Kidney epithelial cell (primary cell): ENCODE data around the gene RIMBP2. TPM values are rescaled to one million over a fixed set of nuclear protein-coding genes. Genes with fewer than 3 reads are reported as not detected.

ENCODE experiments used
- DNase-seq: peaks from one replicate; pipeline ENCODE4 v3.0.0-alpha.2; 2010; ENCODE audit warnings: low read depth
- H3K27me3 ChIP-seq: 2 replicates; pipeline ENCODE4 v1.6.0; 2011; ENCODE audit warnings: low read length; ENCODE audit not compliant: control insufficient read depth, insufficient read depth
- H3K36me3 ChIP-seq: 2 replicates; pipeline ENCODE4 v1.5.1; 2011; ENCODE audit warnings: low read length; ENCODE audit not compliant: control insufficient read depth, insufficient read depth
- H3K4me3 ChIP-seq: 2 replicates; pipeline ENCODE4 v1.5.1; 2011; ENCODE audit warnings: low read depth, mild to moderate bottlenecking, control low read depth, low read length
- total RNA-seq: library from RNA; depleted of rRNA; stranded (reverse); fragments of >200 nt; gene quantifications from 2 replicates; pipeline ENCODE4 v1.2.3, GENCODE V29; 2015
- TF ChIP-seq, protein P1 (sequence below): IDR thresholded peaks from 2 replicates; pipeline ENCODE4 v1.5.1; 2011; ENCODE audit warnings: mild to moderate bottlenecking, moderate library complexity, low read length, control low read depth, inconsistent platforms; ENCODE audit not compliant: insufficient read depth, poor library complexity, severe bottlenecking

RIMBP2 gene
- total RNA-seq, 1 donor from 2014 or later, result 0.50 TPM

DNA sequence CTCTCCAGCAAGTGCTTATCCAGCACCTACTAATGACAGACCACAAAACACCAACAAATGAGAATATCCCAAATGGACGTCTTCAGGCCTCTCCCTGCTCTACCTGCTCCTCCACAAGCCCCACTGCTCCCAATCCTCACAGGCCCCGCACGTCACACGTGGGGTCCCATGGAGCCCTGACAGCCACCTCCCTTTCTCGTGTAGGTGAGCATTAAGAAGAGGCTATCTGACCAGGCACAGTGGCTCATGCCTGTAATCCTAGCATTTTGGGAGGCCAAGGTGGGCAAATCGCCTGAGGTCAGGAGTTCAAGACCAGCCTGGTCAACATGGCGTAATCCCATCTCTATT is 5.4 kb downstream of the RIMBP2 start:
- TF ChIP-seq, protein P1, sequence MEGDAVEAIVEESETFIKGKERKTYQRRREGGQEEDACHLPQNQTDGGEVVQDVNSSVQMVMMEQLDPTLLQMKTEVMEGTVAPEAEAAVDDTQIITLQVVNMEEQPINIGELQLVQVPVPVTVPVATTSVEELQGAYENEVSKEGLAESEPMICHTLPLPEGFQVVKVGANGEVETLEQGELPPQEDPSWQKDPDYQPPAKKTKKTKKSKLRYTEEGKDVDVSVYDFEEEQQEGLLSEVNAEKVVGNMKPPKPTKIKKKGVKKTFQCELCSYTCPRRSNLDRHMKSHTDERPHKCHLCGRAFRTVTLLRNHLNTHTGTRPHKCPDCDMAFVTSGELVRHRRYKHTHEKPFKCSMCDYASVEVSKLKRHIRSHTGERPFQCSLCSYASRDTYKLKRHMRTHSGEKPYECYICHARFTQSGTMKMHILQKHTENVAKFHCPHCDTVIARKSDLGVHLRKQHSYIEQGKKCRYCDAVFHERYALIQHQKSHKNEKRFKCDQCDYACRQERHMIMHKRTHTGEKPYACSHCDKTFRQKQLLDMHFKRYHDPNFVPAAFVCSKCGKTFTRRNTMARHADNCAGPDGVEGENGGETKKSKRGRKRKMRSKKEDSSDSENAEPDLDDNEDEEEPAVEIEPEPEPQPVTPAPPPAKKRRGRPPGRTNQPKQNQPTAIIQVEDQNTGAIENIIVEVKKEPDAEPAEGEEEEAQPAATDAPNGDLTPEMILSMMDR, result no peak
- no peaks in the 10 kb centered on the region for H3K36me3 ChIP-seq
- no peak for DNase-seq
- no peak overlapping the region for H3K4me3 ChIP-seq
- peaks cover 29% of the 10 kb centered on the region for H3K27me3 ChIP-seq

DNA sequence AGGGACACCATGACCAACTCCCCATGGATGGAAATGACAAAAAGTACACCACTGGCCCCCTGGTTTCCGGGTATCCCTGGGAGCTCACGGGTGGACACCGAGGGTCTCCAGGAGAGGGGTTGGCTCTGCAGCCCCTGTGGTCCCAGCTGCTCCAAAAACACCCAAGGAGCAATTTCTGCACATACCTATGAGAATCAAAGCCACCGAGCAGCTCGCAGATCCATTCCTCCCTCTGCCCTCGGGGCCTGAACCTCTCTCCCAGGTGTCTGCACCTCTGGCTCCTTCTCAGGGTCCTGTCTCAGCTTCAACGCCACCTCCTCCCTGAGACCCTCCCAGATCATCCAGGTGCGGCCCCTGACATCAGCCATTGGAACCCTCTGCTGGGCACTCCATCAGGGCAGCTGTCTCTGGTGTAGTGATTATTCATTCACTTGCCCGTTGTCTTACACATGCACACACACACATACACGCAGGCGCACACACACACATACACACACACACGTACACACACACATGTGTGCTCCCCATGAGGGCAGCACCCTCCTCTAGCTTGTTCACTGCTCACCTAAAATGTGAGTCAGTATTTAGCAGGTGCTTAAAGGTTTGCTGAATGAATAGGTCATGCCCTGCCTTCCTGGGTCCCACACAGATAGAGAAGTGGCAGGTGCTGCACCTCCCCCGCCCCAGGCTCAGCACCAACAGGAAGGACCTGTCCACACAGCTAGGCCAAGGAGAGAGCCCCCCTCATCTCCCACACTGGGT is 5.9 kb downstream of the RIMBP2 start:
- TF ChIP-seq, protein P1, result no peak
- no peak overlapping the region for H3K4me3 ChIP-seq
- no peak for DNase-seq
- H3K36me3 ChIP-seq, result no peaks in the 10 kb centered on the region
- peaks cover 24% of the 10 kb centered on the region for H3K27me3 ChIP-seq

DNA sequence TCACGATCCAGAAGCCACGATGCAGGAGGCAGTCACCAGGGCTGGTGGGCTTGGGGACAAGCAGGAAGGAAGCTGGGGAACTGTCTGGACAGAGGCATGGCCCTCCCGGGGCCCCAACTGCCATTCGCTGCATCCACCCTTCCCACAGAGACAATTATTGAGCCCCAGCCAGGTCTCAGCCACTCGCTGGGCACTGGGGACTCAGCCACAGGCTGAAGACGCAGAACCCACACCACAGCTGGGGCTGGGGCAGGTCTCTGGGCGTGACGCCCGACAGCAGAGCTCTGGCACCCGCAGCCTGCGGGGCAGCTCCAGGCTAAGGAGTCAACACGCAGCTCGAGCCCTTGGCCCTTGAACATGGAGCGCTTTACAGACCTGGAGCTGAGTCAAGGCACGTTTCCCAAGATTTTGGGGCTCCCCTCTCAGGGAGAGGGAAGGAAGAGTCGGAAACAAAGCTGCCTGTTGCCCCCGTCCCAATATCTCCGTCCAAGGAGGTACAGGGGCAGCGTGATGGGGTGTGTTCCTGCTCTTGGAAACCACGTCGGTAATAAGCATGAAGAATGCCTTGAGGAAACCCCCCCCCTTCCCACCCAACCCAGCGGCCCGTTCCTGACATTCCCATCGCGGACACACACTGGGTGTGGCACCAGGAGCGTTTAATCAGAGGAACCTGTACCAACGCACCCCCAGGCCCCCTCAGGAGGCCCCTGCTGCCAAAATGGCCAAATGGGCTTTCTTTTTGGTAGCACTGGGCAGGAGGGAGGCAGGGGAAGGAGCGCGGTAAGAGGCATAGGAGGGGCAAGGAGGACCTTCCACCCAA is 6.7 kb downstream of the RIMBP2 start:
- no peak for DNase-seq
- TF ChIP-seq, protein P1, result no peak
- Histone ChIP-seq H3K4me3 (no peak overlapping the region), H3K36me3 (no peaks in the 10 kb centered on the region), H3K27me3 (peaks cover 16% of the 10 kb centered on the region)

DNA sequence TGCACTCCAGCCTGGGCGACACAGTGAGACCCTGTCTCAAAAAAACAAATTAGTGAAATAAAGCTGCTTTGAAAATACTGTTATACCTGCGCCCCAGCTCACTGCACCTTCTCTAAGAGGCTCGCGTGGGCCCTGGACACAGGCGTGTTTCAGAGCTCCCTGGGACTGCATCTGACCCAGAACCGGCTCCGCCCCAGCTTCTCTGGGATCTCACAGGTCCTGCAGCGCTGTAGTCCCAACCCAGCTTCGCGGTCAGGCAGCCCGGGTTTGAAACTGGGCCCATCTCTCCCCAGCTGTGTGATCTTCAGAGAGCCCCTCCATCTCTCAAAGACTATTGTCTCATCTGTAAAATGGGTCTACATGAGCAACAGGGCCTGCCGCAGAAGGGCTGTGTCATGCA is 7.5 kb downstream of the RIMBP2 start:
- H3K27me3 ChIP-seq, result peaks cover 12% of the 10 kb centered on the region
- H3K4me3 ChIP-seq, result no peak overlapping the region
- H3K36me3 ChIP-seq, result no peaks in the 10 kb centered on the region
- DNase-seq, result no peak
- TF ChIP-seq, protein P1, result no peak

DNA sequence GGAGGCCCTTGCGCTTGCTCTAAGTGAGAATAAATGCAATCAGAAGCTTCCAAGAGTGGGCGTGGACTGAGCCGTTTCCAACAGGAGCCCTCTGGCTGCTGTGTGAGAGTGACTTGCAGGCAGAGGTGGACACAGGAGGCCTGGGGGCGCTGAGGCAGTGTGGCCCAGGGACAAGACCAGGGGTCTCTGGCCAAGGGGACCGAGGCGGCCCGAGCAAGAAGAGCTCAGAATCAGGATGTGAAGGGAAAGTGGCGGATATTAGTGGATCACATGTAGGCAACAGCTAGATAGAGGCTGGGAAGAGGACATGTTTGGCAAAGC is 8.6 kb downstream of the RIMBP2 start:
- TF ChIP-seq, protein P1, result no peak
- Histone ChIP-seq H3K27me3 (peaks cover 4% of the 10 kb centered on the region), H3K36me3 (no peaks in the 10 kb centered on the region), H3K4me3 (no peak overlapping the region)
- DNase-seq, result no peak
